Central memory CD8-positive, alpha-beta T cell (primary cell): Measurements from ENCODE around the gene SETD1B.
A peak's percentile ranks its signal among the peaks of the same experiment; 100 is the strongest.

Experiments
- ATAC-seq: fragments of 150-1000 bp; cut with Tn5 transposase; replicated peaks from 2 replicates; pipeline ENCODE4 v1.10.0; 2022; ENCODE audit warnings: mild to moderate bottlenecking, moderate FRiP score, moderate number of reproducible peaks; ENCODE audit not compliant: poor library complexity, severe bottlenecking; ENCODE audit errors: extremely low read depth
- DNase-seq, 2 donors: peaks; one replicate each; pipeline ENCODE4 v3.0.0; 2021; ENCODE audit warnings: low spot score in 2 of 2
- H3K27ac Mint-ChIP-seq: one replicate; pipeline ENCODE4 v1.8.0; 2022; ENCODE audit warnings: low read depth, mild to moderate bottlenecking, moderate library complexity, mixed read lengths
- H3K27me3 Mint-ChIP-seq: one replicate; pipeline ENCODE4 v1.8.0; 2022; ENCODE audit warnings: mixed read lengths
- H3K36me3 Mint-ChIP-seq: one replicate; pipeline ENCODE4 v1.8.0; 2022; ENCODE audit warnings: mild to moderate bottlenecking, moderate library complexity, mixed read lengths; ENCODE audit not compliant: insufficient read depth
- H3K4me1 Mint-ChIP-seq: one replicate; pipeline ENCODE4 v1.8.0; 2022; ENCODE audit warnings: mixed read lengths
- H3K4me3 Mint-ChIP-seq: one replicate; pipeline ENCODE4 v1.8.0; 2022; ENCODE audit warnings: mild to moderate bottlenecking, moderate library complexity, mixed read lengths
- H3K9me3 Mint-ChIP-seq: one replicate; pipeline ENCODE4 v1.8.0; 2022; ENCODE audit warnings: mixed read lengths

Gene SETD1B

DNA sequence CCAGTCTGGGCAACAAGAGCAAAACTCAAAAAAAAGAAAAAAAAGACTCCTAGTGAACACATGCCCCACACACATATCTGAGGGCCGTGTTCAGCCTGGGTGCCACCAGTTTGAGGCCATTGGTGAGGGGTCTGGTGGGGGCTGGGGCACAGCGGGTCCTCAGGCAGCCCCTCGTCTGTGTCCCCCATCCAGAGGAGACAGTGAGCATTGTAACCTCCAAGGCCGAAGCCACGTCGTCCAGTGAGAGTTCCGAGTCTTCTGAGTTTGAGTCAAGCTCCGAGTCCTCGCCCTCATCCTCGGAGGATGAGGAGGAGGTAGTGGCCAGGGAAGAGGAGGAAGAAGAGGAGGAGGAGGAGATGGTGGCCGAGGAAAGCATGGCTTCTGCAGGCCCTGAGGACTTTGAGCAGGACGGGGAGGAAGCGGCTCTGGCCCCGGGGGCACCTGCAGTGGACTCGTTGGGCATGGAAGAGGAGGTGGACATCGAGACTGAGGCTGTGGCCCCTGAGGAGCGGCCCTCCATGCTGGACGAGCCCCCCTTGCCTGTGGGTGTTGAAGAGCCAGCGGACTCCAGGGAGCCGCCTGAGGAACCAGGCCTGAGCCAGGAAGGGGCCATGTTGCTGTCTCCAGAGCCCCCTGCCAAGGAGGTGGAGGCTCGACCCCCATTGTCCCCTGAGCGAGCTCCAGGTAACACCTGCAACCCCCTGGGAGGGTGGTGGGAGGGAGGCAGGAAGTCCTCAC, 15.6 kb downstream of the SETD1B start:
- Mint-ChIP-seq H3K36me3 (peaks cover 84% of the 10 kb centered on the region), H3K4me1 (peaks cover 12% of the 10 kb centered on the region)

DNA sequence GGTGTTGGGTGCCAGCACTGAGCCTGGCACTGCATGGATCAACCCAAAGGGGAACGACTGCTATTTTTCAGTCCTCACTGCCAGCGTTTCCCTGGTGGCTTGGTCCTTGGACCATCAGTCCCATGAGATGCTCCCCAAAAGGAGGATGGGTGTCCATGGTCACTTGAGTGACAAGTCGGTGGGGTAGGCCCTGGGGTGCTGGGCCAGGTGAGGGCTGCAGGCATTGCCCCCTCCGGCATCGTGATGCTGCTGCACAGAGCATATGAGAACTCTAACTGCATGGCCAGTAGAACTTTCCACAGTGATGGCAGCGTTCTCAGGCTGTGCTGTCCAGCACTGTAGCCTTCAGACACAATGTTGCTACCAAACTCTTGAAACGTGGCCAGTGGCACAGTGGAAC, 16.2 kb downstream of the SETD1B start:
- Mint-ChIP-seq H3K36me3 (peaks cover 82% of the 10 kb centered on the region), H3K27ac (no peak overlapping the region), H3K9me3 (no peaks in the 10 kb centered on the region), H3K27me3 (no peaks in the 10 kb centered on the region), H3K4me3 (no peak overlapping the region), H3K4me1 (peaks cover 12% of the 10 kb centered on the region)
- no peak for ATAC-seq
- DNase-seq = no peak

More for the DNA sequence above, 15.6 kb downstream of the SETD1B start:
- Mint-ChIP-seq H3K27ac (peak overlapping the region; percentile 35), H3K27me3 (no peaks in the 10 kb centered on the region), H3K4me3 (no peak overlapping the region), H3K9me3 (no peaks in the 10 kb centered on the region)
- DNase-seq = no peak
- ATAC-seq = no peak

- Mint-ChIP-seq H3K36me3 (peaks cover 76% of the 10 kb centered on the region), H3K27me3 (no peaks in the 10 kb centered on the region)
- ATAC-seq = no peak
These were observed 18.7 kb downstream of the SETD1B start for GRCh38 chr12:121822393-121823100.

DNA sequence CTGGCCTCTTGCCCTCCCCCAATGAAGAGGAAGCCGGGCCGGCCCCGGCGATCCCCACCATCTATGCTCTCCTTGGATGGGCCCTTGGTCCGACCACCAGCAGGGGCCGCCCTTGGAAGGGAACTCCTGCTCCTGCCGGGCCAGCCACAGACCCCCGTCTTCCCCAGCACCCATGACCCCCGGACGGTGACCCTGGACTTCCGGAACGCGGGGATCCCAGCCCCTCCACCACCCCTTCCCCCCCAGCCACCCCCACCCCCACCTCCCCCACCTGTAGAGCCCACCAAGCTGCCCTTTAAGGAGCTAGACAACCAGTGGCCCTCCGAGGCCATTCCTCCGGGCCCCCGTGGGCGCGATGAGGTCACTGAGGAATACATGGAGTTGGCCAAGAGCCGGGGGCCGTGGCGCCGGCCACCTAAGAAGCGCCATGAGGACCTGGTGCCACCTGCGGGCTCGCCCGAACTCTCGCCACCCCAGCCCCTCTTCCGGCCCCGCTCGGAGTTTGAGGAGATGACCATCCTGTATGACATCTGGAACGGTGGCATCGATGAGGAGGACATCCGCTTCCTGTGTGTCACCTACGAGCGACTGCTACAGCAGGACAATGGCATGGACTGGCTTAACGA, 19.4 kb downstream of the SETD1B start:
- Mint-ChIP-seq H3K4me1 (peaks cover 18% of the 10 kb centered on the region), H3K27me3 (no peaks in the 10 kb centered on the region), H3K9me3 (no peaks in the 10 kb centered on the region), H3K27ac (no peak overlapping the region), H3K36me3 (peaks cover 72% of the 10 kb centered on the region), H3K4me3 (no peak overlapping the region)
- no peak for ATAC-seq
- no peak for DNase-seq

More at GRCh38 chr12:121822393-121823100, 18.7 kb downstream of the SETD1B start:
- no peak for DNase-seq
- H3K4me1 Mint-ChIP-seq = peaks cover 18% of the 10 kb centered on the region
- no peak overlapping the region for H3K27ac Mint-ChIP-seq
- H3K9me3 Mint-ChIP-seq = no peaks in the 10 kb centered on the region
- H3K4me3 Mint-ChIP-seq = no peak overlapping the region

- Mint-ChIP-seq H3K27me3 (no peaks in the 10 kb centered on the region), H3K36me3 (peaks cover 74% of the 10 kb centered on the region)
These were observed 19.9 kb downstream of the SETD1B start for GRCh38 chr12:121823727-121824115.

GRCh38 chr12:121825041-121825523, 21.3 kb downstream of the SETD1B start:
- DNase-seq = no peak
- no peak overlapping the region for H3K4me3 Mint-ChIP-seq
- H3K4me1 Mint-ChIP-seq = peaks cover 29% of the 10 kb centered on the region
- H3K36me3 Mint-ChIP-seq = peaks cover 74% of the 10 kb centered on the region
- no peak for ATAC-seq
- H3K27me3 Mint-ChIP-seq = no peaks in the 10 kb centered on the region
- no peak overlapping the region for H3K27ac Mint-ChIP-seq
- H3K9me3 Mint-ChIP-seq = no peaks in the 10 kb centered on the region

More at GRCh38 chr12:121823727-121824115, 19.9 kb downstream of the SETD1B start:
- no peak for ATAC-seq
- DNase-seq = no peak
- H3K4me3 Mint-ChIP-seq = no peak overlapping the region
- no peaks in the 10 kb centered on the region for H3K9me3 Mint-ChIP-seq
- no peak overlapping the region for H3K27ac Mint-ChIP-seq
- H3K4me1 Mint-ChIP-seq = peaks cover 23% of the 10 kb centered on the region

- no peaks in the 10 kb centered on the region for H3K27me3 Mint-ChIP-seq
- H3K4me3 Mint-ChIP-seq = peak overlapping the region; percentile 44
- ATAC-seq = no peak
- peak overlapping the region; percentile 90 for H3K27ac Mint-ChIP-seq
- no peaks in the 10 kb centered on the region for H3K9me3 Mint-ChIP-seq
- peaks cover 29% of the 10 kb centered on the region for H3K4me1 Mint-ChIP-seq
- DNase-seq = no peak
- peaks cover 72% of the 10 kb centered on the region for H3K36me3 Mint-ChIP-seq
These were observed 22.7 kb downstream of the SETD1B start for GRCh38 chr12:121826318-121827150.

GRCh38 chr12:121827351-121828099, 23.7 kb downstream of the SETD1B start:
- Mint-ChIP-seq H3K4me3 (no peak overlapping the region), H3K27me3 (no peaks in the 10 kb centered on the region), H3K27ac (peak overlapping the region; percentile 90), H3K36me3 (peaks cover 70% of the 10 kb centered on the region), H3K4me1 (peaks cover 29% of the 10 kb centered on the region), H3K9me3 (no peaks in the 10 kb centered on the region)
- DNase-seq (no peak), ATAC-seq (no peak)

DNA sequence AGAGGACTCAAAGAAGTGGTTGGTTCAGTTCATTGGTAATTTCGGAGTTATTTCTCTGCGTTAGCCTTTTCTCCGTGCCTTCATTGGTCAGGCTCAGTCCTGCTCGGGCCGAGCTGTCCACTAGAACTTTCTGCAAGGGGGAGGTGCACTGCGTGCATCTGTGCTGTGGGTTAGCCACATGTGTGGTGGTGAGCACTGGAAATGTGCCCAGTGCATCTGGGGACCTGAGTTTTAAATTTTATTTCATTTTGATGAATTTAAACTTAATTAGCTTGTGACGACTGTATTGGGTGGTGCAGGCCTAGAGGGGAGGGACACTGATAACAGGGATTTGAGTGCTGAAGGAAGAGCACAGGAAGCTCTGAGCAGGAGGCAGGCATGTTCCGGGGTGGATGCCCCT, 24.5 kb downstream of the SETD1B start:
- Mint-ChIP-seq H3K27ac (peak overlapping the region; percentile 73), H3K9me3 (no peaks in the 10 kb centered on the region), H3K4me3 (no peak overlapping the region), H3K36me3 (peaks cover 66% of the 10 kb centered on the region), H3K27me3 (no peaks in the 10 kb centered on the region), H3K4me1 (peaks cover 29% of the 10 kb centered on the region)
- DNase-seq (no peak), ATAC-seq (no peak)

DNA sequence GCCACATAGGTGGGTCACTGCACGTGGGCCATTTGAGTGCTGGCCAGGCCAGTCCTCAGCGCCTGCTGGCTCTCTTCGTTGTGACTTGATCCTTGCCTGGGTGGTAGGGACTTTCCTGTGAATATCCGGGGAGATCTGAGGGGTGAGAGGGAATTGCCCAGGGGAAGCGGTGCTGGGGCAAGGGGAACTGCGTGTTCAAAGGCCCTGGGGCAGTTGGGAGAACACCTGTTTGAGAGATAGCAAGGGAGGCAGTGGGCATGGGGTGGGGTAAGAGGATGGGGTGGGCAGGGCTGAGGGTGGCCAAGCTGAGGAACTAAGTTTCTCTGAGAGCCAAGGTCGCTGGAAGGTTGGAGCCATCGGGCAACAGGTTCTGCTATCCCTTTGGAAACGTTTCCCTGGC, 25.0 kb downstream of the SETD1B start:
- peak overlapping the region; percentile 73 for H3K27ac Mint-ChIP-seq
- no peak for ATAC-seq
- no peaks in the 10 kb centered on the region for H3K9me3 Mint-ChIP-seq
- peaks cover 65% of the 10 kb centered on the region for H3K36me3 Mint-ChIP-seq
- no peak overlapping the region for H3K4me3 Mint-ChIP-seq
- H3K27me3 Mint-ChIP-seq = no peaks in the 10 kb centered on the region
- no peak for DNase-seq
- peaks cover 29% of the 10 kb centered on the region for H3K4me1 Mint-ChIP-seq

- Mint-ChIP-seq H3K4me1 (peaks cover 29% of the 10 kb centered on the region), H3K4me3 (no peak overlapping the region), H3K27ac (peak overlapping the region; percentile 73), H3K9me3 (no peaks in the 10 kb centered on the region), H3K27me3 (no peaks in the 10 kb centered on the region), H3K36me3 (peaks cover 62% of the 10 kb centered on the region)
- ATAC-seq (no peak), DNase-seq (no peak)
These were observed 25.6 kb downstream of the SETD1B start for GRCh38 chr12:121829250-121829918.
